Lung (tissue), 12 donors: ENCODE data around the gene MRM2. TPM values are rescaled to one million over a fixed set of nuclear protein-coding genes. Genes with fewer than 3 reads are reported as not detected.

ENCODE experiments used
- ATAC-seq: fragments of 200-7000 bp; cut with Tn5 transposase; one replicate; pipeline ENCODE4 v1.9.1; 2020; ENCODE audit warnings: moderate number of reproducible peaks; ENCODE audit not compliant: insufficient read depth, low FRiP score
- DNase-seq, 3 donors: peaks; one replicate each; pipeline ENCODE4 v3.0.0-alpha.2; 2013 to 2017
- H3K27ac ChIP-seq, 2 donors: one replicate each; pipeline ENCODE4 v1.5.1; 2013; ENCODE audit warnings: mild to moderate bottlenecking in 2 of 2, moderate library complexity in 2 of 2, control low read depth in 1 of 2, inconsistent platforms in 1 of 2, low read depth in 1 of 2, low read length in 1 of 2
- H3K27me3 ChIP-seq, 3 donors: one replicate each; pipeline ENCODE4 v1.5.1; 2013; ENCODE audit warnings: low read length in 2 of 3; ENCODE audit not compliant: control insufficient read depth in 3 of 3, insufficient read depth in 3 of 3
- H3K36me3 ChIP-seq, 4 donors: one replicate each; pipeline ENCODE4 v1.5.1; 2013; ENCODE audit warnings: low read length in 4 of 4, mild to moderate bottlenecking in 1 of 4, moderate library complexity in 1 of 4; ENCODE audit not compliant: control insufficient read depth in 4 of 4, insufficient read depth in 4 of 4
- H3K4me1 ChIP-seq, 5 donors: one replicate each; pipeline ENCODE4 v1.5.1; 2013; ENCODE audit warnings: low read length in 5 of 5, mild to moderate bottlenecking in 2 of 5, moderate library complexity in 1 of 5; ENCODE audit not compliant: control insufficient read depth in 5 of 5, insufficient read depth in 5 of 5
- H3K4me3 ChIP-seq: one replicate; pipeline ENCODE4 v1.5.1; 2013; ENCODE audit warnings: mild to moderate bottlenecking, control low read depth, moderate library complexity
- H3K9ac ChIP-seq, 2 donors: one replicate each; pipeline ENCODE4 v1.5.1; 2013; ENCODE audit warnings: low read length in 2 of 2, control low read depth in 1 of 2; ENCODE audit not compliant: insufficient read depth in 1 of 2
- H3K9me3 ChIP-seq, 4 donors: one replicate each; pipeline ENCODE4 v1.5.1; 2013; ENCODE audit warnings: low read length in 3 of 4, mild to moderate bottlenecking in 1 of 4, moderate library complexity in 1 of 4; ENCODE audit not compliant: control insufficient read depth in 4 of 4, insufficient read depth in 3 of 4
- CTCF ChIP-seq: IDR thresholded peaks from 2 replicates; pipeline ENCODE4 v1.5.1; 2012; ENCODE audit warnings: mild to moderate bottlenecking; ENCODE audit errors: control extremely low read depth, extremely low read depth
- WGBS, 2 donors: extraction: QIAGEN DNeasy Blood & Tissue Kit; methylation state at CpG; one replicate each; pipeline ENCODE4 v1.1.7; 2013; 5-methylcytosine and 5-hydroxymethylcytosine counted together
- polyA plus RNA-seq, 2 donors: library from polyadenylated mRNA; stranded (reverse); fragments of 200-250 nt; gene quantifications; one replicate each; pipeline ENCODE4 v1.2.1, GENCODE V29; 2013
- total RNA-seq, 2 donors: library from RNA; depleted of rRNA in 1 of 2; stranded (reverse); fragments of >200 nt in 1 of 2; gene quantifications; one replicate each; pipeline ENCODE4 v1.2.1, GENCODE V29; 2014 to 2021
- donor health status: control.
- donor health status: control.
- donor health status: Bipolar disorder and iron deficiency.
- donor health status: healthy.
- donor health status: DM: yes; HTN: yes; CAD: no.

Gene MRM2
- total and polyA plus RNA-seq, 4 donors, result 18.7 to 25.5 (median 23.1) TPM

DNA sequence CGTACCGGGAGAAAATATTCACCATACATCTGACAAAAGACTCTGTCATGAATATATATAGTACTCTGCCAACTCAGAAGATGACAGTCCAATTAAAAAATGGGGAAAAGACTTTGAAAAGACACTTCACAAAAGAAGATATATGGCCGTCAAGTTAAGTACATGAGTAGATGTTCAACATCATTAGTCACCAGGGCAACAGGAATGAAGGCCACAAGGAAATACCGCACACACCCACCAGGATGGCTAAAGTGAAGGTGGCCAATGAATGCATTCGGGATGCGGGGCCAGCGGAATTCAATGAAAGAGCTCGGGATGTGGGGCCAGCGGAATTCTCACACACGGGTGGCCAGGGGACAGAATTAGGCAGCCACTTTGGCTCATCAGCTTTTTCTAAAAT, 51.5 kb downstream of the MRM2 start:
- ATAC-seq, result no peak
- no peak overlapping the region for H3K27ac ChIP-seq
- DNase-seq, result no peak
- H3K9ac ChIP-seq, result no peak overlapping the region
- H3K27me3 ChIP-seq, result no peaks in the 10 kb centered on the region
- peaks cover 0 to 5% (median under 1%) of the 10 kb centered on the region in 4 donors for H3K9me3 ChIP-seq
- peaks cover 0 to 3% (median 0%) of the 10 kb centered on the region in 5 donors for H3K4me1 ChIP-seq
- no peak overlapping the region for H3K4me3 ChIP-seq
- peaks cover 0 to 14% (median 4%) of the 10 kb centered on the region in 4 donors for H3K36me3 ChIP-seq
- WGBS, 2 donors, result 95 to 96% methylated on average over 10 of the region's 10 CpGs
- TF ChIP-seq CTCF, result no peak

GRCh38 chr7:2186166-2186565, 55.8 kb downstream of the MRM2 start:
- Histone ChIP-seq H3K9ac (no peak overlapping the region), H3K27ac (no peak overlapping the region), H3K9me3 (peaks cover 0 to 5% (median 0%) of the 10 kb centered on the region in 4 donors), H3K4me1 (peaks cover 0 to 3% (median 0%) of the 10 kb centered on the region in 5 donors), H3K27me3 (no peaks in the 10 kb centered on the region), H3K4me3 (no peak overlapping the region), H3K36me3 (peaks cover 2 to 10% (median 4%) of the 10 kb centered on the region in 4 donors)
- no peak for TF ChIP-seq CTCF
- WGBS, 2 donors, result 87 to 96% methylated on average over 4 of the region's 4 CpGs
- no peak for DNase-seq
- ATAC-seq, result no peak

DNA sequence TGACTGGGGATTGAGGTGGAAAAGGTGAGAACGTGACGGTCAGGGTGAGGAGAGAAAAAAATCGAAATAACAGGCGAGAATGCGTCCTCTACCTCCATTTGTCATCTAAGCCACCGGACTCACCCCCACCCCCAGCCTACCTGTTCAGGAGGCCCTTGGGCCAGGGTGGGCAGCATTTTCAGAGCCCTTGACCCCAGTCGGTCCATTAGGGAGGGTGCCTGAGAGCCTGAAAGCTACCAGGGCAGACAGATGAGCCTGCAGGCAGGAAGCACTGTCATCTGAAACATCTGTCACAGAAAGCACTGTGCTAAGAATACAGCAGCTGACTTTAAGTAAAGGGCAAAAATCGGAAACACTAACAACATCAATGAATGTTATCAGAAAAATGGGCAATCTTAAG, 56.3 kb downstream of the MRM2 start:
- peaks cover 2 to 10% (median 4%) of the 10 kb centered on the region in 4 donors for H3K36me3 ChIP-seq
- H3K9ac ChIP-seq, result no peak overlapping the region
- no peaks in the 10 kb centered on the region for H3K27me3 ChIP-seq
- no peak for TF ChIP-seq CTCF
- ATAC-seq (no peak), DNase-seq (no peak)
- peaks cover 0 to 3% (median 0%) of the 10 kb centered on the region in 5 donors for H3K4me1 ChIP-seq
- H3K4me3 ChIP-seq, result no peak overlapping the region
- WGBS, 2 donors, result 96 to 97% methylated on average over 8 of the region's 8 CpGs
- H3K9me3 ChIP-seq, result peaks cover 0 to 5% (median 0%) of the 10 kb centered on the region in 4 donors
- no peak overlapping the region for H3K27ac ChIP-seq

Other genes starting within 250 kb of the MRM2 start
- 10 to 100 TPM; 53.7 to 54.9 TPM for gene MAD1L1, start 9.3 kb downstream of the MRM2 start, total RNA-seq
- gene MAD1L1, start 9.3 kb downstream of the MRM2 start, polyA plus RNA-seq, result 10 to 100 TPM; 43.0 to 46.0 TPM
- 10 to 100 TPM in 1 of 2 donors, 1 to 10 TPM in 1; 9.3 to 16.1 TPM for gene NUDT1, start within 50 bp of the MRM2 start, total RNA-seq
- gene NUDT1, start within 50 bp of the MRM2 start, polyA plus RNA-seq, result 10 to 100 TPM; 20.9 to 24.7 TPM
- 10 to 100 TPM; 24.6 to 54.6 TPM for gene SNX8, start 72.2 kb upstream of the MRM2 start, total RNA-seq
- gene SNX8, start 72.2 kb upstream of the MRM2 start, polyA plus RNA-seq, result 10 to 100 TPM; 44.6 to 47.0 TPM
- 100 to 1,000 TPM; 102 to 133 TPM for gene EIF3B, start 112.6 kb upstream of the MRM2 start, total RNA-seq
- 10 to 100 TPM; 82.5 to 90.1 TPM for gene EIF3B, start 112.6 kb upstream of the MRM2 start, polyA plus RNA-seq
- gene CHST12, start 161.4 kb upstream of the MRM2 start, total RNA-seq, result 10 to 100 TPM; 17.9 to 30.9 TPM
- 10 to 100 TPM; 14.7 to 15.7 TPM for gene CHST12, start 161.4 kb upstream of the MRM2 start, polyA plus RNA-seq
- gene GRIFIN, start 234.2 kb upstream of the MRM2 start, total RNA-seq, result not detected
- gene GRIFIN, start 234.2 kb upstream of the MRM2 start, polyA plus RNA-seq, result not detected